Chondrocyte (in vitro differentiated cells): ENCODE data around the gene PTPRN2. TPM values are rescaled to one million over a fixed set of nuclear protein-coding genes. Genes with fewer than 3 reads are reported as not detected.
A peak's percentile ranks its signal among the peaks of the same experiment; 100 is the strongest.
"Not testable (repeated sequence)": the region's sequence is repeated elsewhere in the genome, so short reads cannot be mapped to it uniquely, and the experiment has no call there.

Experiments
- DNase-seq: peaks from one replicate; pipeline ENCODE4 v3.0.0; 2021; ENCODE audit warnings: mixed read lengths, low spot score
- H3K27ac Mint-ChIP-seq: one replicate; pipeline ENCODE4 v1.8.0; 2021; ENCODE audit warnings: mild to moderate bottlenecking, moderate library complexity, mixed read lengths; ENCODE audit not compliant: unreplicated experiment
- H3K27me3 Mint-ChIP-seq: 2 replicates; pipeline ENCODE4 v1.8.0; 2021; ENCODE audit warnings: low read depth, mixed read lengths
- H3K36me3 Mint-ChIP-seq: 2 replicates; pipeline ENCODE4 v1.8.0; 2021; ENCODE audit warnings: low read depth, mixed read lengths
- H3K4me1 Mint-ChIP-seq: 2 replicates; pipeline ENCODE4 v1.8.0; 2021; ENCODE audit warnings: low read depth, mild to moderate bottlenecking, mixed read lengths
- H3K4me3 Mint-ChIP-seq: one replicate; pipeline ENCODE4 v1.8.0; 2021; ENCODE audit warnings: mild to moderate bottlenecking, moderate library complexity, mixed read lengths; ENCODE audit not compliant: unreplicated experiment
- H3K9me3 Mint-ChIP-seq: 2 replicates; pipeline ENCODE4 v1.8.0; 2021; ENCODE audit warnings: low read depth, mixed read lengths
- total RNA-seq: library from RNA; stranded (reverse); gene quantifications from 3 replicates; pipeline ENCODE4 v1.2.1, GENCODE V29; 2021
- TF ChIP-seq, protein P1 (sequence below): fragments of 200-600 bp; sonication (generic); IDR thresholded peaks from 2 replicates; pipeline ENCODE4 v1.5.0; 2021; ENCODE audit warnings: antibody characterized with exemption, mild to moderate bottlenecking, moderate library complexity

Gene PTPRN2
- total RNA-seq, 1 donor from 2014 or later = 0.30 TPM

DNA sequence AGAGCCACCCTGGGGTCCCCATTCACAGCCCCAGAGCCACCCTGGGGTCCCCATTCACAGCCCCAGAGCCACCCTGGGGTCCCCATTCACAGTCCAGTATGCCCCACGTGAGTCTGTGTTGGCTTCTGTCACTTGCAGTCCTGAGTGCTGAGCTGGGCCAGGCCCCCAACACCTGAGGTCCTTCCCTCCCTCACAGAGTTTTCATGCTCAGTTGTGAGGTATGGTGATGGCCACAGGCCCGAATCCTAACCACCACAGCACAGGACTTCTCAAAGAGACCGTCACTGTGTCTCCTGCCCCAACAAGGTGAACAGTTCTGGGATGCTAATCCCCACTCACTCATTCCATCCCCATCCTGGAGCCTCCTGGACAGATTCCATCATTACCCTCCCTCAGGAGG is 239.2 kb downstream of the PTPRN2 start:
- H3K4me3 Mint-ChIP-seq = no peak overlapping the region
- no peaks in the 10 kb centered on the region for H3K36me3 Mint-ChIP-seq
- H3K27me3 Mint-ChIP-seq = peaks cover 19% of the 10 kb centered on the region
- no peaks in the 10 kb centered on the region for H3K4me1 Mint-ChIP-seq
- TF ChIP-seq, protein P1, sequence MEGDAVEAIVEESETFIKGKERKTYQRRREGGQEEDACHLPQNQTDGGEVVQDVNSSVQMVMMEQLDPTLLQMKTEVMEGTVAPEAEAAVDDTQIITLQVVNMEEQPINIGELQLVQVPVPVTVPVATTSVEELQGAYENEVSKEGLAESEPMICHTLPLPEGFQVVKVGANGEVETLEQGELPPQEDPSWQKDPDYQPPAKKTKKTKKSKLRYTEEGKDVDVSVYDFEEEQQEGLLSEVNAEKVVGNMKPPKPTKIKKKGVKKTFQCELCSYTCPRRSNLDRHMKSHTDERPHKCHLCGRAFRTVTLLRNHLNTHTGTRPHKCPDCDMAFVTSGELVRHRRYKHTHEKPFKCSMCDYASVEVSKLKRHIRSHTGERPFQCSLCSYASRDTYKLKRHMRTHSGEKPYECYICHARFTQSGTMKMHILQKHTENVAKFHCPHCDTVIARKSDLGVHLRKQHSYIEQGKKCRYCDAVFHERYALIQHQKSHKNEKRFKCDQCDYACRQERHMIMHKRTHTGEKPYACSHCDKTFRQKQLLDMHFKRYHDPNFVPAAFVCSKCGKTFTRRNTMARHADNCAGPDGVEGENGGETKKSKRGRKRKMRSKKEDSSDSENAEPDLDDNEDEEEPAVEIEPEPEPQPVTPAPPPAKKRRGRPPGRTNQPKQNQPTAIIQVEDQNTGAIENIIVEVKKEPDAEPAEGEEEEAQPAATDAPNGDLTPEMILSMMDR = no peak
- H3K9me3 Mint-ChIP-seq = no peaks in the 10 kb centered on the region
- no peak overlapping the region for H3K27ac Mint-ChIP-seq
- no peak for DNase-seq

DNA sequence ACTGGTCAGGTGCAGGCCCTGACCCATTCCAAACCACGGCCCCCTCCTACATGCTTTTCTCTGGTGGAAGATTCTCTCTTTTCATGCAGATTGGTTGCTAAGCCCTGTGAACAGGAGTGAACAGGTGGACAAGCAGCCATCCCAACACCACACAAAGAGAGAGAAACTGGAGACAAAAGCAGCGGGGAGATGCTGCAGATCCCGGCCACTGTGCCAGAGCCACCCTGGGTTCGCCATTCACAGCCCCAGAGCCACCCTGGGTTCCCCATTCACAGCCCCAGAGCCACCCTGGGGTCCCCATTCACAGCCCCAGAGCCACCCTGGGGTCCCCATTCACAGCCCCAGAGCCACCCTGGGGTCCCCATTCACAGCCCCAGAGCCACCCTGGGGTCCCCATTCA is 239.6 kb downstream of the PTPRN2 start:
- not testable (repeated sequence) for H3K36me3 Mint-ChIP-seq, H3K4me1 Mint-ChIP-seq, H3K27ac Mint-ChIP-seq, H3K9me3 Mint-ChIP-seq, H3K4me3 Mint-ChIP-seq, DNase-seq
- peaks cover 19% of the 10 kb centered on the region for H3K27me3 Mint-ChIP-seq

DNA sequence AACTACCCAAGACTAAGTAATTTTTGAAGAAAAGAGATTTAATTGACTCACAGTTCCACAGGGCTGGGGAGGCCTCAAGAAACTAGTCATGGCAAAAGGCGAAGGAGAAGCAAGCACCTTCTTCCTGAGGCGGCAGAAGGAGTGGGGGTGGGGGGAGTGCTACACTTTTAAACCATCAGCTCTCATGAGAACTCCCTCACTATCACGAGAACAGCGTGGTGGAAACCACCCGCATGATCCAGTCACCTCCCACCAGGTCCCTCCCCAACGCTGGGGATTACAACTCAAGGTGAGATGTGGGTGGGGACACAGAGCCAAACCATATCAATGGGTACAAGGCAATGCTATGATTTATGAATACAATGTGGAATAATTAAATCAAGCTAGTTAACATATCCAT is 241.9 kb downstream of the PTPRN2 start:
- no peaks in the 10 kb centered on the region for H3K36me3 Mint-ChIP-seq
- peaks cover 9% of the 10 kb centered on the region for H3K27me3 Mint-ChIP-seq
- no peak for DNase-seq
- H3K4me3 Mint-ChIP-seq = no peak overlapping the region
- no peak overlapping the region for H3K27ac Mint-ChIP-seq
- H3K4me1 Mint-ChIP-seq = no peaks in the 10 kb centered on the region
- peaks cover 18% of the 10 kb centered on the region for H3K9me3 Mint-ChIP-seq
- TF ChIP-seq, protein P1 = no peak

DNA sequence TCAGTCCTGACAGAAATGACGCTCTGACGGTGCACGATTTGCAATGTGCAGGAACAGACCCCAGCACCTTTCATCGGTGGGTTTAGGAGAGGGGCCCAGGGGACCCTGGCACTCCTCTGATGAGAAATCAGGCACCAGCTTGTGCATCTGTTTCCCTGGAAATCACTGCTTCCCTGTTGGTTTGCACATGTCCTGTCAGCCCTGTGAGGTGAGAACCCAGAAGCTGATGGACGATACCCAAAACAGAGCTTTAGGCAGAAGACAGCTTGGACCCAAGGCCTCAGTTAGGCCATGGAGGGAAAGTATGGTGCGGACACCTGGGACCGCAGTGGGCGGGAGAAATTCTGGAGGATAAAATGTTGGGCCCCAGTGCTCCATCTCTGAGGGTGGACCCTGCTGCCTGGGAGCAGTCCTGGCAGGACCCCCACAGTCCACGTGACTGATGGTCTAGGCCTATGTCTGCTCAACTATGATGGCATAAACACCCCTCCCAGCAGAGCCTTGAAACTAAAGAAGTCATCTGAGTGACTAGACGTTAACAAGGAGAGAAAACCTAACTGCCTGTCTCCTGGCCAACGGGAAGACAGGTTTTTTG is 242.8 kb downstream of the PTPRN2 start:
- peaks cover 23% of the 10 kb centered on the region for H3K9me3 Mint-ChIP-seq
- H3K36me3 Mint-ChIP-seq = no peaks in the 10 kb centered on the region
- H3K4me3 Mint-ChIP-seq = no peak overlapping the region
- peaks cover 2% of the 10 kb centered on the region for H3K27me3 Mint-ChIP-seq
- no peak for DNase-seq
- H3K27ac Mint-ChIP-seq = no peak overlapping the region
- TF ChIP-seq, protein P1 = no peak
- H3K4me1 Mint-ChIP-seq = no peaks in the 10 kb centered on the region

DNA sequence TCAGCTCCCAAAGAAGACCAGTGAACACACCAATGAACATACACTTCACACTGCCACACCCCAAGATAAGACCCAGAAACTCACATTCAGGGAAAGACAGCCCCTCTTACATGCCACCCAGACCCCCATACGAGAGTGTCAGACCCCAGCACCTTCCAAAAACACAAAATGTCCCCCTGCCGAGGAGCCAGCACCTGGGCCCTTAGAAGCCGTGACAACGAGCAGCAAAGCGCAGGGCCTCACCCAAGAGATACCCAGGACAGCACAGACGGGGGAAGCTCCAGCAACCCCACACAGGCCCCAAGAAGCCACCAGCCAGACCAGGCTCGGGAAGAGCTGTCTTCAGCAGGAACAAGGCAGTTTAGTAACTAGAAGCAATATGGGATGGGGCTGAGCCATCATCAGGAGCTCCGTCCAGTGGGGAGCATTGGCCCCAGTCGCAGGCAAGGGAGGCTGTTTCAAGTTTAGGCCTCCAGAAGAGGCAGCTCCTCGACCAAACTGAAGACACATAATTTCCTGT is 243.6 kb downstream of the PTPRN2 start:
- Mint-ChIP-seq H3K4me1 (no peaks in the 10 kb centered on the region), H3K27me3 (peaks cover 2% of the 10 kb centered on the region), H3K4me3 (no peak overlapping the region), H3K27ac (no peak overlapping the region), H3K36me3 (no peaks in the 10 kb centered on the region), H3K9me3 (peaks cover 23% of the 10 kb centered on the region)
- DNase-seq = peak; percentile 52
- TF ChIP-seq, protein P1 = no peak

DNA sequence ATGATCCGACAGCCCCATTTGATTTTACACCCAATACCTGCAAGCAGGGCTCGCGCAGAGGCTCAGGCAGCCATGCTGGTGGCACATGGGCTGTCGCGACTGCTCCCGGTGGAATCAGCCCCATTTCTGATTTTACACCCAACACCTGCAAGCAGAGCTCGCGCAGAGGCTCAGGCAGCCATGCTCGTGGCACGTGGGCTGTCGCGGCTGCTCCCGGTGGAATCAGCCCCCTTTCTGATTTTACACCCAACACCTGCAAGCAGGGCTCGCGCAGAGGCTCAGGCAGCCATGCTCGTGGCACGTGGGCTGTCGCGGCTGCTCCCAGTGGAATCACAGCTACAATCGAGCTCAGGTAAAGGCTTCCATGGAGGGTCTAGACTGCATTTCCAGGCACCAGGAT is 244.1 kb downstream of the PTPRN2 start:
- peaks cover 23% of the 10 kb centered on the region for H3K9me3 Mint-ChIP-seq
- H3K4me3 Mint-ChIP-seq = no peak overlapping the region

DNA sequence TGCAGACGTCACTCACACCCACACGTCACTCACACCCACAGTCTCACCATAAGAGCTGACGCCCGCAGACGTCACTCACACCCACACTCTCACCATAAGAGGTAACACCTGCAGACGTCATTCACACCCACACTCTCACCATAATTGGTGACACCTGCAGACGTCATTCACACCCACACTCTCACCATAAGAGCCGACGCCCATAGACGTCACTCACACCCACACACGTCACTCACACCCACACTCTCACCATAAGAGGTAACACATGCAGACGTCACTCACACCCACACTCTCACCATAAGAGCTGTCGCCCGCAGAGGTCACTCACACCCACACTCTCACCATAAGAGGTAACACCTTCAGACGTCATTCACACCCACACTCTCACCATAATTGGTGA is 246.5 kb downstream of the PTPRN2 start:
- H3K4me1 Mint-ChIP-seq, H3K4me3 Mint-ChIP-seq, H3K27ac Mint-ChIP-seq, H3K36me3 Mint-ChIP-seq, DNase-seq, H3K27me3 Mint-ChIP-seq: not testable (repeated sequence)
- peaks cover 34% of the 10 kb centered on the region for H3K9me3 Mint-ChIP-seq

More for the DNA sequence above, 244.1 kb downstream of the PTPRN2 start:
- Mint-ChIP-seq H3K27ac (no peak overlapping the region), H3K27me3 (peaks cover 2% of the 10 kb centered on the region), H3K36me3 (no peaks in the 10 kb centered on the region), H3K4me1 (no peaks in the 10 kb centered on the region)
- DNase-seq = peak; percentile 85
- TF ChIP-seq, protein P1 = no peak

DNA sequence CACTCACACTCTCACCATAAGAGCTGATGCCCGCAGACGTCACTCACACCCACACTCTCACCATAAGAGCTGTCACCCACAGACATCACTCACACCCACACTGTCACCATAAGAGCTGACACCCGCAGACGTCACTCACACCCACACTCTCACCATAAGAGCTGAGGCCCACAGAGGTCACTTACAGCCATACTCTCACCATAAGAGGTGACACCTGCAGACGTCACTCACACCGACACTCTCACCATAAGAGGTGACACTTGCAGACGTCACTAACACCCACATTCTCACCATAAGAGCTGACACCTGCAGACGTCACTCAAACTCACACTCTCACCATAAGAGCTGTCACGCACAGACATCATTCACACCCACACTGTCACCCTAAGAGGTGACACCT is 250.7 kb downstream of the PTPRN2 start:
- H3K27ac Mint-ChIP-seq, H3K4me1 Mint-ChIP-seq, DNase-seq, H3K36me3 Mint-ChIP-seq, H3K4me3 Mint-ChIP-seq, H3K27me3 Mint-ChIP-seq: not testable (repeated sequence)
- H3K9me3 Mint-ChIP-seq = peaks cover 37% of the 10 kb centered on the region
